ENCODE measurements around the gene MLN. TPM values are rescaled to one million over a fixed set of nuclear protein-coding genes. Genes with fewer than 3 reads are reported as not detected.

MLN gene
- polyA plus RNA-seq, 1 of the 3 experiments (the other 2 are of a cell fraction), result not detected

GRCh38 chr6:33763483-33763882, 40.3 kb downstream of the MLN start:
- no peak for DNase-seq
- no peaks in the 10 kb centered on the region for H3K27me3 ChIP-seq (ENCODE audit: insufficient read depth)
- no peak overlapping the region for H2AFZ ChIP-seq (ENCODE audit: low read depth)
- H3K4me3 ChIP-seq (ENCODE audit: low read depth in 2 of 2, low read length in 1 of 2), result no peak overlapping the region
- no peaks in the 10 kb centered on the region for H3K36me3 ChIP-seq (replicated peaks in 1 of 2; ENCODE audit: control insufficient read depth in 1 of 2, insufficient read depth in 2 of 2, low read length in 1 of 2)
- H3K27ac ChIP-seq (ENCODE audit: low read depth in 2 of 2, low read length in 1 of 2), result no peak overlapping the region
- H3K9ac ChIP-seq, result no peak overlapping the region
- H3K9me2 ChIP-seq, result no peaks in the 10 kb centered on the region
- peaks cover 0 to 19% of the 10 kb centered on the region in 2 experiments; a peak in 1 of 4 replicates for H3K4me1 ChIP-seq (ENCODE audit: control insufficient read depth in 1 of 2, insufficient read depth in 2 of 2, low read depth in 1 of 2, low read length in 1 of 2)
- H3K79me2 ChIP-seq (ENCODE audit: insufficient read depth), result no peaks in the 10 kb centered on the region
- CTCF ChIA-PET, result interaction anchor here (0.9 to 14.7 kb wide), 10 partner anchors 16 to 400 kb away, joined by 3 to 204 read pairs (median 4); partner anchors contain the start of genes IP6K3, LEMD2 and UQCC2
- no peak overlapping the region for H3K4me2 ChIP-seq
- no peaks in the 10 kb centered on the region for H3K9me3 ChIP-seq
- POLR2A ChIA-PET, result no interaction called here
- no peak for TF ChIP-seq PBX3 (IDR thresholded peaks at IDR 0.05)
- 57% methylated on average over 4 of the region's 6 CpGs for WGBS (ENCODE audit: low lambda C conversion rate)
- H4K20me1 ChIP-seq (ENCODE audit: insufficient read depth), result no peaks in the 10 kb centered on the region
- H3F3A ChIP-seq (replicated peaks; ENCODE audit: insufficient read depth), result no peaks in the 10 kb centered on the region

GRCh38 chr6:33762713-33763112, 41.1 kb downstream of the MLN start:
- H3K9me3 ChIP-seq, result no peaks in the 10 kb centered on the region
- 76% methylated on average over 4 of the region's 4 CpGs for WGBS (ENCODE audit: low lambda C conversion rate)
- no peak for DNase-seq
- H3K4me2 ChIP-seq, result no peak overlapping the region
- no peak overlapping the region for H2AFZ ChIP-seq (ENCODE audit: low read depth)
- H3K4me1 ChIP-seq (ENCODE audit: control insufficient read depth in 1 of 2, insufficient read depth in 2 of 2, low read depth in 1 of 2, low read length in 1 of 2), result peaks cover 0 to 19% of the 10 kb centered on the region in 2 experiments; a peak in 1 of 4 replicates
- no peak overlapping the region for H3K4me3 ChIP-seq (ENCODE audit: low read depth in 2 of 2, low read length in 1 of 2)
- no peaks in the 10 kb centered on the region for H3K27me3 ChIP-seq (ENCODE audit: insufficient read depth)
- TF ChIP-seq REST (IDR thresholded peaks at IDR 0.05; ENCODE audit: low read depth, low read length), result no peak
- no peak for TF ChIP-seq EZH2phosphoT487 (IDR thresholded peaks at IDR 0.05; ENCODE audit: borderline replicate concordance, low read depth)
- no peaks in the 10 kb centered on the region for H4K20me1 ChIP-seq (ENCODE audit: insufficient read depth)
- POLR2A ChIA-PET, result no interaction called here
- CTCF ChIA-PET, result interaction anchor here (0.6 to 14.7 kb wide), 19 partner anchors 8 to 401 kb away, joined by 3 to 204 read pairs (median 6); partner anchors contain the start of genes IP6K3 and UQCC2
- no peaks in the 10 kb centered on the region for H3K79me2 ChIP-seq (ENCODE audit: insufficient read depth)
- H3K36me3 ChIP-seq (replicated peaks in 1 of 2; ENCODE audit: control insufficient read depth in 1 of 2, insufficient read depth in 2 of 2, low read length in 1 of 2), result no peaks in the 10 kb centered on the region
- no peak overlapping the region for H3K27ac ChIP-seq (ENCODE audit: low read depth in 2 of 2, low read length in 1 of 2)
- no peaks in the 10 kb centered on the region for H3F3A ChIP-seq (replicated peaks; ENCODE audit: insufficient read depth)
- H3K9me2 ChIP-seq, result no peaks in the 10 kb centered on the region
- H3K9ac ChIP-seq, result no peak overlapping the region

All from SK-N-SH (cell line).